Calu3 (cell line): ENCODE data around the gene RPS6KA5. TPM values are rescaled to one million over a fixed set of nuclear protein-coding genes. Genes with fewer than 3 reads are reported as not detected.

Experiments used
- BruUV-seq: library from RNA; stranded (reverse); fragments of 400-500 nt; replicated peaks from 2 replicates; lab custom pipeline; 2021; lab: Mats Ljungman, UMichigan
- CTCF ChIA-PET: fragments of 300-600 bp; sonication (Branson Sonifier 250); formaldehyde crosslinking; loops from one replicate; lab custom pipeline; 2022; ENCODE audit warnings: antibody characterized with exemption; lab: Charles Lee
- DNase-seq: peaks from one replicate; pipeline ENCODE4 v3.0.0; 2022
- H3K27ac Mint-ChIP-seq: one replicate; pipeline ENCODE4 v1.8.0; 2022; ENCODE audit warnings: mixed read lengths; ENCODE audit not compliant: unreplicated experiment
- H3K27me3 Mint-ChIP-seq: one replicate; pipeline ENCODE4 v1.8.0; 2022; ENCODE audit warnings: mixed read lengths; ENCODE audit not compliant: unreplicated experiment
- H3K36me3 Mint-ChIP-seq: one replicate; pipeline ENCODE4 v1.8.0; 2022; ENCODE audit warnings: mild to moderate bottlenecking, moderate library complexity, mixed read lengths; ENCODE audit not compliant: insufficient read depth, unreplicated experiment
- H3K4me1 Mint-ChIP-seq: one replicate; pipeline ENCODE4 v1.8.0; 2022; ENCODE audit warnings: mild to moderate bottlenecking, low read depth, mixed read lengths; ENCODE audit not compliant: unreplicated experiment
- H3K4me3 Mint-ChIP-seq: one replicate; pipeline ENCODE4 v1.8.0; 2022; ENCODE audit warnings: mild to moderate bottlenecking, low read depth, moderate library complexity, mixed read lengths; ENCODE audit not compliant: unreplicated experiment
- H3K9me3 Mint-ChIP-seq: one replicate; pipeline ENCODE4 v1.8.0; 2022; ENCODE audit warnings: low read depth, mixed read lengths; ENCODE audit not compliant: unreplicated experiment
- intact Hi-C: fragments of 100-400 bp; cut with micrococcal nuclease; formaldehyde crosslinking; loops from one replicate; pipeline ENCODE4 v1.10.0; 2022; ENCODE audit not compliant: unreplicated experiment
- total RNA-seq: library from RNA; stranded (reverse); gene quantifications from 2 replicates; pipeline ENCODE4 v1.2.3, GENCODE V29; 2022
- TF ChIP-seq, protein P1 (sequence below): fragments of 200-600 bp; IDR thresholded peaks from one replicate; pipeline ENCODE4 v1.8.0; 2022; ENCODE audit warnings: antibody characterized with exemption; ENCODE audit not compliant: unreplicated experiment

RPS6KA5 gene
- total RNA-seq, 1 experiment from 2014 or later = 10.3 TPM

DNA sequence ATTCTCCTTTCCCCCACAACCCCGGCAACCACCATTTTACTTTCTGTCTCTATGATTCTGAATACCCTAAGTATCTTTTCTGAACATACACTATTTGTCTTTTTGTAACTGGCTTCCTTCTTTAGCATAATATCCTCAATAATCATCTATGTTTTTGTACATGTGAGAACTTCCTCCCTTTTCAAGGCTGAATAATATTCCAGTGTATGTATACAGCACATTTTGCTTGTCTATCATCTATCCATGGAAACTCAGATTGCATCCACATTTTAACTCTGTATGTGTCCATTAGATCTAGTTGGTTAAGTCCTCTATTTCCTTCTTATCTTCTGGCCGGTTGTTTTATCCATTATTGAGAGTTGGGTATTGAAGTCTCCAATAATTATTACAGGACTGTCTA lies 180.2 kb downstream of the RPS6KA5 start:
- CTCF ChIA-PET = no interaction called here
- H3K27ac Mint-ChIP-seq = no peak overlapping the region
- intact Hi-C loops = no loop called here
- TF ChIP-seq, protein P1, sequence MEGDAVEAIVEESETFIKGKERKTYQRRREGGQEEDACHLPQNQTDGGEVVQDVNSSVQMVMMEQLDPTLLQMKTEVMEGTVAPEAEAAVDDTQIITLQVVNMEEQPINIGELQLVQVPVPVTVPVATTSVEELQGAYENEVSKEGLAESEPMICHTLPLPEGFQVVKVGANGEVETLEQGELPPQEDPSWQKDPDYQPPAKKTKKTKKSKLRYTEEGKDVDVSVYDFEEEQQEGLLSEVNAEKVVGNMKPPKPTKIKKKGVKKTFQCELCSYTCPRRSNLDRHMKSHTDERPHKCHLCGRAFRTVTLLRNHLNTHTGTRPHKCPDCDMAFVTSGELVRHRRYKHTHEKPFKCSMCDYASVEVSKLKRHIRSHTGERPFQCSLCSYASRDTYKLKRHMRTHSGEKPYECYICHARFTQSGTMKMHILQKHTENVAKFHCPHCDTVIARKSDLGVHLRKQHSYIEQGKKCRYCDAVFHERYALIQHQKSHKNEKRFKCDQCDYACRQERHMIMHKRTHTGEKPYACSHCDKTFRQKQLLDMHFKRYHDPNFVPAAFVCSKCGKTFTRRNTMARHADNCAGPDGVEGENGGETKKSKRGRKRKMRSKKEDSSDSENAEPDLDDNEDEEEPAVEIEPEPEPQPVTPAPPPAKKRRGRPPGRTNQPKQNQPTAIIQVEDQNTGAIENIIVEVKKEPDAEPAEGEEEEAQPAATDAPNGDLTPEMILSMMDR = no peak
- H3K27me3 Mint-ChIP-seq = no peaks in the 10 kb centered on the region
- H3K9me3 Mint-ChIP-seq = no peaks in the 10 kb centered on the region
- BruUV-seq = no TSS peak
- no peak for DNase-seq
- H3K36me3 Mint-ChIP-seq = no peaks in the 10 kb centered on the region
- no peak overlapping the region for H3K4me3 Mint-ChIP-seq
- H3K4me1 Mint-ChIP-seq = no peaks in the 10 kb centered on the region

DNA sequence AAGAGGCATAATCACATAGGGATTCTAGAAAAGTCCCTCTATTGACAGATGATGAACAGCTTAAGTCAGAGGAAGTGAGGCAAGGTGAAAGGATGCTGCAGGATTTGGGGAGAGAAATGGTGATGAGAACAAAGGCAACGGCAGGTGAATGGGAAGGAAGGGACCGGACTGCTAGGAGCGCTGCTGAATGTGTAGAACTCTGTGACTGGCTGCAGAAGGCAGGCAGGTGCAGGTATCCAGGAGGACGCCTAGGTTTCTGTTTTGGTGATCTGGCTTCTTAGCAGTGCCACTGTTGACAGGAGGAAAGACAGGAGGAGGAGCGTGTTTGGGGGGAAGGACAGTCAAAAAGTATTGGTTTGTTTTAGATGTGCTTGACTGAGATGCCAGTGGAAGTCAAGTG lies 185.8 kb downstream of the RPS6KA5 start:
- Mint-ChIP-seq H3K4me3 (no peak overlapping the region), H3K36me3 (no peaks in the 10 kb centered on the region), H3K4me1 (no peaks in the 10 kb centered on the region), H3K27me3 (no peaks in the 10 kb centered on the region), H3K9me3 (no peaks in the 10 kb centered on the region), H3K27ac (no peak overlapping the region)
- intact Hi-C loops = no loop called here
- TF ChIP-seq, protein P1 = no peak
- no TSS peak for BruUV-seq
- CTCF ChIA-PET = no interaction called here
- no peak for DNase-seq

DNA sequence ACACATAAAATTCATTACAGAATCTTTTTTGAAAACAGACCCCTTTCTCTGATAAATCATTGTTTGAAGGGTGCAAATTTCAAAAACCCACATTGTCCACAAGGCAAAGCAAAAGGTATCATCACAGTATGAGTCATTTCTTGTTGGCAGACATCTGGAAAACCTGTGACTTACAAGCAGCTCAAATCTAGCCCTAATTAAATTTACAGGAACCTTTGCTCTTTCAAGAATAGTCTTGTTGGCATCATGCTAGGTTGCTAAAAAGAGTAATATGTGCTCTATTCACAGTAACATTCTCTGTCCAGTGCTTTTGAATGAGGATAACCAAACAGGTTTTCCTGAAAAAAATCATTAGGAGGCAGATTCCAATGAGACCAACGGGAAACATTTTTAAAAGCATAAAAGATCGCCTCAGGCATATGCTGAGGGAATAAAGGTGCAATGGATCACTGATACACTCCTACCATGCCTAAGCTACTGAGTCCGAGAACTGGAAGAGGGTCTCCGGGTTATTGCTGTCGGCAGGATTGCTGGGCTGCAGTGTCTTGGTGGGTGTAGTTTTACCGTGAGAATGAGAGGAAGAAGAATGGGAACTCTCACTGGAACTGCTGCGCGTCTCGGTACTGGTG lies 188.7 kb downstream of the RPS6KA5 start:
- H3K4me1 Mint-ChIP-seq = no peaks in the 10 kb centered on the region
- DNase-seq = no peak
- H3K36me3 Mint-ChIP-seq = no peaks in the 10 kb centered on the region
- no peak overlapping the region for H3K4me3 Mint-ChIP-seq
- no peak overlapping the region for H3K27ac Mint-ChIP-seq
- TF ChIP-seq, protein P1 = no peak
- BruUV-seq = no TSS peak
- CTCF ChIA-PET = no interaction called here
- intact Hi-C loops = no loop called here
- no peaks in the 10 kb centered on the region for H3K9me3 Mint-ChIP-seq
- no peaks in the 10 kb centered on the region for H3K27me3 Mint-ChIP-seq

DNA sequence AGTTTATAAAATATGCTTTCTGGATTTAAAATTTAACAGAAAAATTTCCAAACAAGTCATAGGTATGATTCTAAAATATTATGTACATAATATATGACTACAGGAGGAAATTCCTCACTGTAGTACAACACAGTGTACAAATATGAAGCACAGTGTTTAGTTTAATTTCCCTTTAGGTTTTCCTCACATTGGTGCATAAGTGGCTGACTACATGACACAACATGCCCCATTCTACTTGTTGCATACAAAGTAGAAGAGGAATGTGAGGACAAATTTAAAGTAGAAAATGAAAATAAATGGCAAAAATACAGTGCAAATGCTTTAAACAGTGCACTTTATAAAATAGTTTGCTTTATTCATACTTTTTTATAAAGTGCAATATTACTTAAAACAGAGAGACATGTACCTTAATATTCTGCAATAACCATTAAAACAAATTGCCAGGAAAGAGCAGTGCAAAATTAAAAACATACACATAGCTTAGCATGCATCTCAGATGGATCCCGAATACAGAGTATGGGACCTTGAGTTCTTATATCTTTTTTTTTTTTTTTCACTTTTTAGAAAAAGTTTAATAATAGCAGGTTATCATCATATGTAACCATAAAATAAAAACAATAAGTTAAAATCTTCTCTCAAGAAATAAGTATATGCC lies 189.4 kb downstream of the RPS6KA5 start:
- H3K4me3 Mint-ChIP-seq = no peak overlapping the region
- BruUV-seq = no TSS peak
- TF ChIP-seq, protein P1 = no peak
- H3K27ac Mint-ChIP-seq = no peak overlapping the region
- CTCF ChIA-PET = no interaction called here
- no peaks in the 10 kb centered on the region for H3K27me3 Mint-ChIP-seq
- no peak for DNase-seq
- intact Hi-C loops = no loop called here
- H3K4me1 Mint-ChIP-seq = no peaks in the 10 kb centered on the region
- no peaks in the 10 kb centered on the region for H3K9me3 Mint-ChIP-seq
- H3K36me3 Mint-ChIP-seq = no peaks in the 10 kb centered on the region
